GM06990 (cell line): ENCODE data around the gene AHNAK.
"Not testable (repeated sequence)": the region's sequence is repeated elsewhere in the genome, so short reads cannot be mapped to it uniquely, and the experiment has no call there.

Experiments used
- DNase-seq: peaks from one replicate; pipeline ENCODE4 v3.0.0-alpha.2; 2011; ENCODE audit not compliant: insufficient read length; ENCODE audit errors: extremely low read depth
- H3K27me3 ChIP-seq: replicated peaks from 2 replicates; pipeline ENCODE4 v1.6.0; 2011; ENCODE audit warnings: low read length; ENCODE audit not compliant: control insufficient read depth, insufficient read depth
- H3K36me3 ChIP-seq: 2 replicates; pipeline ENCODE4 v1.5.1; 2011; ENCODE audit warnings: low read length; ENCODE audit not compliant: control insufficient read depth, insufficient read depth
- H3K4me3 ChIP-seq: replicated peaks from 2 replicates; pipeline ENCODE4 v1.5.1; 2011; ENCODE audit warnings: low read depth, mild to moderate bottlenecking, control low read depth, low read length
- TF ChIP-seq, protein P1 (sequence below): IDR thresholded peaks from 2 replicates; pipeline ENCODE4 v1.5.1; 2011; ENCODE audit warnings: low read length, control low read depth, mild to moderate bottlenecking, inconsistent platforms; ENCODE audit not compliant: insufficient read depth, poor library complexity, severe bottlenecking

Gene AHNAK

DNA sequence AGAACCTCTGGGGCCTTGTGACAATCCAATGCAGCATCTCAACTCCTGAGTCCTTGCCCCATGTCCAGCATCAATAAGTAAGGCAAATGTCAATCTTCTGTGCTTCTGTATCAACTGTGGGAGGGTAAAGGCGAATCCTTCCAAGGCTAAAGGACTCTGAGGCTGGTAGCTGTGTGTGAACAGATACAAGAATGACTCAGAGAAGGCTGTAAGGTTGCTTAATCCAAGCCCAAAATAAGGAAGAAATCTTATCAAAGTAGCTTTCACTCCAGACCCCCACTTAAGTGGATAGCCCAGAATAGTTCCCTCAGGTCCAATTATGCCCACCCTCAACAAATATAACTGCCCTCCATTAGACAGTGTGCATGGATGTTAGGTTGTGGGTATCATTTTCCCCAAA is 155.9 kb downstream of the AHNAK start:
- no peak for DNase-seq
- no peak overlapping the region for H3K4me3 ChIP-seq
- H3K36me3 ChIP-seq: no peaks in the 10 kb centered on the region
- no peaks in the 10 kb centered on the region for H3K27me3 ChIP-seq
- TF ChIP-seq, protein P1, sequence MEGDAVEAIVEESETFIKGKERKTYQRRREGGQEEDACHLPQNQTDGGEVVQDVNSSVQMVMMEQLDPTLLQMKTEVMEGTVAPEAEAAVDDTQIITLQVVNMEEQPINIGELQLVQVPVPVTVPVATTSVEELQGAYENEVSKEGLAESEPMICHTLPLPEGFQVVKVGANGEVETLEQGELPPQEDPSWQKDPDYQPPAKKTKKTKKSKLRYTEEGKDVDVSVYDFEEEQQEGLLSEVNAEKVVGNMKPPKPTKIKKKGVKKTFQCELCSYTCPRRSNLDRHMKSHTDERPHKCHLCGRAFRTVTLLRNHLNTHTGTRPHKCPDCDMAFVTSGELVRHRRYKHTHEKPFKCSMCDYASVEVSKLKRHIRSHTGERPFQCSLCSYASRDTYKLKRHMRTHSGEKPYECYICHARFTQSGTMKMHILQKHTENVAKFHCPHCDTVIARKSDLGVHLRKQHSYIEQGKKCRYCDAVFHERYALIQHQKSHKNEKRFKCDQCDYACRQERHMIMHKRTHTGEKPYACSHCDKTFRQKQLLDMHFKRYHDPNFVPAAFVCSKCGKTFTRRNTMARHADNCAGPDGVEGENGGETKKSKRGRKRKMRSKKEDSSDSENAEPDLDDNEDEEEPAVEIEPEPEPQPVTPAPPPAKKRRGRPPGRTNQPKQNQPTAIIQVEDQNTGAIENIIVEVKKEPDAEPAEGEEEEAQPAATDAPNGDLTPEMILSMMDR: no peak

DNA sequence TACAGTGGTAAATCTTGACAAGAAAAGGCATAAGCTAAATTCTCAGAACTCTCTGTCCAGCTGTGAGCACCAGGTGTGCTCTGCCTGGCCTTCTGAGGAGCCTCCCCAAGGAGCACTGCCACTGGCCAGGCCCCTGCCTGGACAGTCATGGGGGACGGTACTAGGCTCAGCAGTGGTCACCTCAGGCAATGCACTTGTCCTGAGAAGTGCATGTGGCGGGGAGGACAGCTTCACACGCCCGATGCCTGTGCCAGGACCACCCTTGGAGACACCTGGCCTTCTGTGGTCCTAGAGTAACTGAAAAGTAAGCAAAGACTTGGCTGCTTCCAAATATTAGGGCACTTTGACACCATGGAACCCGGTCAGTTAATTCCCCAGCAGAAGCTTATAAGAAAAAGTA is 156.4 kb downstream of the AHNAK start:
- TF ChIP-seq, protein P1: no peak
- DNase-seq: no peak
- no peaks in the 10 kb centered on the region for H3K27me3 ChIP-seq
- no peak overlapping the region for H3K4me3 ChIP-seq
- no peaks in the 10 kb centered on the region for H3K36me3 ChIP-seq

DNA sequence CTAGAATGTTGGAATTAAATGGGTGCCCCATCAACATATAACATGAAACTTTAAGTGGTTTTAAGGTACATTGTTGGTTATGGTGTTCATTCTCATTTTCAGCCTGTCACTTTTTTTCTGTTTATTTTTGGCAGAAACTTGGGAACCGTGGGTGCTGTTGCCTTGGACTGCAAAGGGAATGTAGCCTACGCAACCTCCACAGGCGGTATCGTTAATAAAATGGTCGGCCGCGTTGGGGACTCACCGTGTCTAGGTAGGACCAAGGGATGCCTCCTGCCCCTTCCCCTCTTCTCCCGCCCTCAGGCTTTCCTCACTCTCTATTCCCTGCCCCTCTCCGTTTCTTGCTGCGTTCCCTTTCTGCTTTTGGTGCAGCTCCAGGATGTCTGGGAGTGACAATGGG is 157.6 kb downstream of the AHNAK start:
- TF ChIP-seq, protein P1: no peak
- Histone ChIP-seq H3K27me3 (no peaks in the 10 kb centered on the region), H3K36me3 (no peaks in the 10 kb centered on the region), H3K4me3 (no peak overlapping the region)
- no peak for DNase-seq

DNA sequence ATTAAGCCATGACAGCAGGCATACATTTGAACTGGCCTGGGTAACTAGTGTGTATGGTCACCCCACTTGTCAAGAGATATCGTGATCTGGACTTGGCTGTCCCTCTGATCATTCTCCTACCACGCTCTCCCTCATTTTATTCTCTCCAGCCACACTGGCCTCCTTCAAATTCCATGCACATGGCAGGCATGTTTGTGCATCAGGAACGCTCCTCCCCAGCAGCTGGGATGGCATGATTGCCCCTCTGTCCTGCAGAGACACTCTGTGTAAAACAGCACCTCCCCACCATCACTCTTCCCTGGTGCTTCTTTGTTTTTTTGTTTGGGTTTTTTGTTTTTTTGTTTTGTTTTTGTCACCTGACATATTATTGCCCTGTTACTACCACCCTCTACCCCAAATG is 159.2 kb downstream of the AHNAK start:
- Histone ChIP-seq H3K36me3 (no peaks in the 10 kb centered on the region), H3K4me3 (no peak overlapping the region), H3K27me3 (no peaks in the 10 kb centered on the region)
- TF ChIP-seq, protein P1: no peak
- no peak for DNase-seq

DNA sequence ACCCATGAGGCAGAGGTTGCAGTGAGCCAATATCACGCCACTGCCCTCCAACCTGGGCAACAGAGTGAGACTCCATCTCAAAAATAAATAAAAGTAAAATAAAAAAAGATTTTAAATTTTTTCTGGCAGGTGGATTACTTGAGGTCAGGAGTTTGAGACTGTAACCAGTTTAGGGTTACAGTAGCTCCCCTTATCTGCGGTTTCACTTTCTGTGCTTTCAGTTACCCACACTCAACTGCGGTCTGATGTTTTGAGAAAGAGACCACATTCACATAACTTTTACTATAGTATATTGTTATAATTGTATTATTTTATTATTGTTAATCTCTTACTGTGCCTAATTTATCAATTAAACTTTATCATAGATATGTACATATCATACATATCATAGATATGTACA is 160.5 kb downstream of the AHNAK start:
- not testable (repeated sequence) for H3K4me3 ChIP-seq, DNase-seq, H3K36me3 ChIP-seq, H3K27me3 ChIP-seq

DNA sequence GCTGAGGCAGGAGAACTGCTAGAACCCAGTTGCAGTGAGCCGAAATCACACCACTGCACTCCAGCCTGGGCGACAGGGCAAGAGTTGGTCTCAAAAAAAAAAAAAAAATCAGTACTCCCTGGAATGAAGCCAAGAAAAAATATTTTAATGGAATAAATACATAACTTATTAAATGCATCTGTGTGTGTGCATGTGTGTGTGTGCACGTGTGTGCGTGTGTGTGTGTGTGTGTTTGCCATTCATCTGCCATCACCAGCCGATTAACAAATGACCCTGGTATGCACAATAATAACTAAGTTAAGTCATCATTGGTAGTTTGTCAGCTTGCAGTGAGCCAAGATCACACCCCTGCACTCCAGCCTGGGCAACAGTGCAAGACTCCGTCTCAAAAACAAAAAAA is 162.8 kb downstream of the AHNAK start:
- Histone ChIP-seq H3K27me3 (no peaks in the 10 kb centered on the region; the same call in 1 of the 2 replicates), H3K36me3 (no peaks in the 10 kb centered on the region), H3K4me3 (no peak overlapping the region)
- DNase-seq: no peak
- TF ChIP-seq, protein P1: no peak
